ENCODE data around the gene CTBP1.

Gene CTBP1

DNA sequence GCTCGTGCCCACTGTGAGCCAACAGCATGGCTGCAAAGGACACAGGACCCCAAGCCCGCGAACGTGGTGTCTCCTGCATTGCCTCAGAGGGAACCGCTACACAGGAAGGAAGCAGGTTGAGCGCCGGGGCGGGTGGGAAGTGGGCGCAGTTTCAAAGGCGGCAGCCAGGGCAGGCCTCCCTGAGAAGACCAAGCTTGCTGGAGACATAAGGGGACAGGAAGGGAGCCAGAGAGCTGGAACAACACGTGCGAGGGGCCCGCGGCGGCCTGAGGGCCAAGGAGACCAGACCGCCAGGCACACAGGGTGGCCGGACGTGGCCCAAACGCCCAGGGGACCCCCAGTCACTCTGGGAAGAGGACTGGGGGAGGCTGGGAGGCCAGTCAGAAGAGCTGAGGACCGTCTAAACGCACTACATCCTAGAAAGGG is 32.0 kb downstream of the CTBP1 start:
- no peak overlapping the region for H3K23ac ChIP-seq (ENCODE audit: low read length)
- H3K36me3 ChIP-seq (ENCODE audit: control insufficient read depth in 1 of 2, insufficient read depth in 2 of 2, low read length in 2 of 2), result peaks cover 69 to 78% of the 10 kb centered on the region in 2 experiments
- no peak overlapping the region for H2AK5ac ChIP-seq (ENCODE audit: low read length)
- no peaks in the 10 kb centered on the region for H3K79me1 ChIP-seq (ENCODE audit: low read length)
- H4K12ac ChIP-seq (ENCODE audit: low read depth, low read length), result no peak overlapping the region
- no peak for DNase-seq
- H2AFZ ChIP-seq (ENCODE audit: insufficient read depth, low read length, poor library complexity), result no peak overlapping the region
- H2BK120ac ChIP-seq (ENCODE audit: insufficient read depth, low read length, poor library complexity), result no peak overlapping the region
- no peak overlapping the region for H3K27ac ChIP-seq (ENCODE audit: low read depth, low read length)
- H3K18ac ChIP-seq (ENCODE audit: low read length), result no peak overlapping the region
- H3K79me2 ChIP-seq (ENCODE audit: control insufficient read depth, insufficient read depth, low read length, poor library complexity), result no peaks in the 10 kb centered on the region
- no peak overlapping the region for H3K4me2 ChIP-seq (ENCODE audit: low read length)
- no peak overlapping the region for H3K4ac ChIP-seq (ENCODE audit: low read depth, low read length)
- H3K27me3 ChIP-seq (ENCODE audit: insufficient read depth, low read length), result no peaks in the 10 kb centered on the region
- no peaks in the 10 kb centered on the region for H3K4me1 ChIP-seq (ENCODE audit: control insufficient read depth in 1 of 2, insufficient read depth in 2 of 2, low read length in 2 of 2)
- no peak overlapping the region for H4K91ac ChIP-seq (ENCODE audit: low read depth, low read length)
- H3K14ac ChIP-seq (ENCODE audit: low read length), result no peak overlapping the region
- H3K9ac ChIP-seq (ENCODE audit: low read length), result no peak overlapping the region
- no peak overlapping the region for H2BK5ac ChIP-seq (ENCODE audit: low read depth, low read length, poor library complexity)
- WGBS (ENCODE audit: extremely low coverage, insufficient coverage, insufficient read length), result no CpG with 5 or more reads among the region's 21 CpGs
- H3K4me3 ChIP-seq (ENCODE audit: low read depth, low read length), result no peak overlapping the region
- H2BK12ac ChIP-seq (ENCODE audit: low read length), result no peak overlapping the region
- H3K9me3 ChIP-seq (ENCODE audit: insufficient read depth, low read depth, low read length), result no peaks in the 10 kb centered on the region
- H4K8ac ChIP-seq (ENCODE audit: low read depth, low read length), result no peak overlapping the region

DNA sequence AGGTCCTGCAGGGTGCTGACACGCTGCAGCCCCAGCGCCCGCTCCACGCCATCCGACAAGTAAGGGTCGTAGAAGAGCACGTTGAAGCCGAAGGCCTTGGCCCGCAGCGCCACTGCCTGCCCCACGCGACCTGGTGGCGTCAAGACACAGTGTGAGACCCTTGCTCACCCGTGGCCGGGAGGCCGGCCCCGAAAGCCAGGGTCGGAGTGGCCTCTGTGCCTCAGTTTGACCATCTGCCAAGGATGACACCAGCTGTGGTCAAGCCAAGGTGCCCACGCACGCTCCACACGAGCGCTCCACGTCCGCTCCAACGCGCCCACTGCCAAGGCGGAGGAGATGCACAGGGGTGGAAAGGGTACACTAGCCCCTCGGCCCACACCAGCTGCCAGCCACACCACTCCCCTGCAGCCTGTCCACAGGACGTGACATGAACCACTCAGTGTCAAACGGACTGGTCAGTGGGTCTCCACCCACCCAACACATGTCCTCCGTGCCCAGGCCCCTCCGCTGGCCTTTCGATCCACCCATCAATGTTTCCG is 32.8 kb downstream of the CTBP1 start:
- no peaks in the 10 kb centered on the region for H3K4me1 ChIP-seq (ENCODE audit: control insufficient read depth in 1 of 2, insufficient read depth in 2 of 2, low read length in 2 of 2)
- no peaks in the 10 kb centered on the region for H3K27me3 ChIP-seq (ENCODE audit: insufficient read depth, low read length)
- no peak overlapping the region for H3K4me3 ChIP-seq (ENCODE audit: low read depth, low read length)
- H3K36me3 ChIP-seq (ENCODE audit: control insufficient read depth in 1 of 2, insufficient read depth in 2 of 2, low read length in 2 of 2), result peaks cover 66 to 74% of the 10 kb centered on the region in 2 experiments
- no peak overlapping the region for H2AFZ ChIP-seq (ENCODE audit: insufficient read depth, low read length, poor library complexity)
- no peaks in the 10 kb centered on the region for H3K9me3 ChIP-seq (ENCODE audit: insufficient read depth, low read depth, low read length)
- no peak for DNase-seq
- WGBS (ENCODE audit: extremely low coverage, insufficient coverage, insufficient read length), result no CpG with 5 or more reads among the region's 34 CpGs
- H3K9ac ChIP-seq (ENCODE audit: low read length), result no peak overlapping the region
- no peak overlapping the region for H3K23ac ChIP-seq (ENCODE audit: low read length)
- H3K79me2 ChIP-seq (ENCODE audit: control insufficient read depth, insufficient read depth, low read length, poor library complexity), result no peaks in the 10 kb centered on the region
- H3K4me2 ChIP-seq (ENCODE audit: low read length), result no peak overlapping the region
- H3K14ac ChIP-seq (ENCODE audit: low read length), result no peak overlapping the region
- no peaks in the 10 kb centered on the region for H3K79me1 ChIP-seq (ENCODE audit: low read length)
- no peak overlapping the region for H2BK120ac ChIP-seq (ENCODE audit: insufficient read depth, low read length, poor library complexity)
- H3K4ac ChIP-seq (ENCODE audit: low read depth, low read length), result no peak overlapping the region
- H4K12ac ChIP-seq (ENCODE audit: low read depth, low read length), result no peak overlapping the region
- H2BK12ac ChIP-seq (ENCODE audit: low read length), result no peak overlapping the region
- H2BK5ac ChIP-seq (ENCODE audit: low read depth, low read length, poor library complexity), result no peak overlapping the region
- no peak overlapping the region for H4K8ac ChIP-seq (ENCODE audit: low read depth, low read length)
- H2AK5ac ChIP-seq (ENCODE audit: low read length), result no peak overlapping the region
- H3K18ac ChIP-seq (ENCODE audit: low read length), result no peak overlapping the region
- no peak overlapping the region for H4K91ac ChIP-seq (ENCODE audit: low read depth, low read length)
- H3K27ac ChIP-seq (ENCODE audit: low read depth, low read length), result no peak overlapping the region

GRCh38 chr4:1215141-1216075 is 33.5 kb downstream of the CTBP1 start:
- H2BK5ac ChIP-seq (ENCODE audit: low read depth, low read length, poor library complexity), result no peak overlapping the region
- no peak overlapping the region for H3K23ac ChIP-seq (ENCODE audit: low read length)
- whole genome bisulfite sequencing (ENCODE audit: extremely low coverage, insufficient coverage, insufficient read length), result no CpG with 5 or more reads among the region's 31 CpGs
- no peak overlapping the region for H3K4ac ChIP-seq (ENCODE audit: low read depth, low read length)
- no peak overlapping the region for H3K4me2 ChIP-seq (ENCODE audit: low read length)
- H2BK120ac ChIP-seq (ENCODE audit: insufficient read depth, low read length, poor library complexity), result no peak overlapping the region
- no peak overlapping the region for H4K8ac ChIP-seq (ENCODE audit: low read depth, low read length)
- no peak overlapping the region for H2BK12ac ChIP-seq (ENCODE audit: low read length)
- H4K12ac ChIP-seq (ENCODE audit: low read depth, low read length), result no peak overlapping the region
- H3K9ac ChIP-seq (ENCODE audit: low read length), result no peak overlapping the region
- H3K79me1 ChIP-seq (ENCODE audit: low read length), result peaks cover under 1% of the 10 kb centered on the region
- no peak overlapping the region for H2AK5ac ChIP-seq (ENCODE audit: low read length)
- no peak overlapping the region for H3K27ac ChIP-seq (ENCODE audit: low read depth, low read length)
- H3K4me1 ChIP-seq (ENCODE audit: control insufficient read depth in 1 of 2, insufficient read depth in 2 of 2, low read length in 2 of 2), result peaks cover 4 to 6% of the 10 kb centered on the region in 2 experiments
- no peak overlapping the region for H3K14ac ChIP-seq (ENCODE audit: low read length)
- no peaks in the 10 kb centered on the region for H3K9me3 ChIP-seq (ENCODE audit: insufficient read depth, low read depth, low read length)
- no peak overlapping the region for H3K4me3 ChIP-seq (ENCODE audit: low read depth, low read length)
- no peaks in the 10 kb centered on the region for H3K27me3 ChIP-seq (ENCODE audit: insufficient read depth, low read length)
- H3K36me3 ChIP-seq (ENCODE audit: control insufficient read depth in 1 of 2, insufficient read depth in 2 of 2, low read length in 2 of 2), result peaks cover 70 to 74% of the 10 kb centered on the region in 2 experiments
- no peak overlapping the region for H4K91ac ChIP-seq (ENCODE audit: low read depth, low read length)
- DNase-seq, result no peak
- no peaks in the 10 kb centered on the region for H3K79me2 ChIP-seq (ENCODE audit: control insufficient read depth, insufficient read depth, low read length, poor library complexity)
- H3K18ac ChIP-seq (ENCODE audit: low read length), result no peak overlapping the region
- H2AFZ ChIP-seq (ENCODE audit: insufficient read depth, low read length, poor library complexity), result no peak overlapping the region

GRCh38 chr4:1214101-1215095 is 34.5 kb downstream of the CTBP1 start:
- peaks cover 8% of the 10 kb centered on the region for H3K79me1 ChIP-seq (ENCODE audit: low read length)
- no peak overlapping the region for H4K91ac ChIP-seq (ENCODE audit: low read depth, low read length)
- H3K36me3 ChIP-seq (ENCODE audit: control insufficient read depth in 1 of 2, insufficient read depth in 2 of 2, low read length in 2 of 2), result peaks cover 72% of the 10 kb centered on the region in 2 experiments
- H2AFZ ChIP-seq (ENCODE audit: insufficient read depth, low read length, poor library complexity), result no peak overlapping the region
- no peak for DNase-seq
- no peak overlapping the region for H3K4ac ChIP-seq (ENCODE audit: low read depth, low read length)
- no peak overlapping the region for H2AK5ac ChIP-seq (ENCODE audit: low read length)
- no peak overlapping the region for H3K14ac ChIP-seq (ENCODE audit: low read length)
- H3K18ac ChIP-seq (ENCODE audit: low read length), result peak overlapping the region; percentile 20
- no CpG with 5 or more reads among the region's 48 CpGs for whole genome bisulfite sequencing (ENCODE audit: extremely low coverage, insufficient coverage, insufficient read length)
- peaks cover 12 to 14% of the 10 kb centered on the region in 2 experiments for H3K4me1 ChIP-seq (ENCODE audit: control insufficient read depth in 1 of 2, insufficient read depth in 2 of 2, low read length in 2 of 2)
- no peak overlapping the region for H3K27ac ChIP-seq (ENCODE audit: low read depth, low read length)
- peaks cover 2% of the 10 kb centered on the region for H3K79me2 ChIP-seq (ENCODE audit: control insufficient read depth, insufficient read depth, low read length, poor library complexity)
- H2BK120ac ChIP-seq (ENCODE audit: insufficient read depth, low read length, poor library complexity), result no peak overlapping the region
- no peak overlapping the region for H3K9ac ChIP-seq (ENCODE audit: low read length)
- no peak overlapping the region for H3K23ac ChIP-seq (ENCODE audit: low read length)
- H4K12ac ChIP-seq (ENCODE audit: low read depth, low read length), result no peak overlapping the region
- H2BK5ac ChIP-seq (ENCODE audit: low read depth, low read length, poor library complexity), result no peak overlapping the region
- no peak overlapping the region for H3K4me2 ChIP-seq (ENCODE audit: low read length)
- no peaks in the 10 kb centered on the region for H3K9me3 ChIP-seq (ENCODE audit: insufficient read depth, low read depth, low read length)
- H3K27me3 ChIP-seq (ENCODE audit: insufficient read depth, low read length), result no peaks in the 10 kb centered on the region
- H3K4me3 ChIP-seq (ENCODE audit: low read depth, low read length), result no peak overlapping the region
- no peak overlapping the region for H2BK12ac ChIP-seq (ENCODE audit: low read length)
- no peak overlapping the region for H4K8ac ChIP-seq (ENCODE audit: low read depth, low read length)

All from trophoblast cell (in vitro differentiated cells and primary cell).